Tibial nerve (tissue), 4 donors: Measurements from ENCODE around the gene LRBA. TPM values are rescaled to one million over a fixed set of nuclear protein-coding genes. Genes with fewer than 3 reads are reported as not detected.
"Not testable (repeated sequence)": the region's sequence is repeated elsewhere in the genome, so short reads cannot be mapped to it uniquely, and the experiment has no call there.

ENCODE experiments used
- DNase-seq, 2 donors: peaks; one replicate each; pipeline ENCODE4 v3.0.0-alpha.2; 2019; ENCODE audit warnings: low spot score in 2 of 2
- H3K27ac ChIP-seq, 4 donors: fragments of 200-600 bp; sonication (generic) in 3 of 4; one replicate each; pipeline ENCODE4 v1.5.1; 2017 to 2019; ENCODE audit warnings: mild to moderate bottlenecking in 1 of 4
- H3K27me3 ChIP-seq, 2 donors: fragments of 200-600 bp; sonication (generic) in 1 of 2; one replicate each; pipeline versions ENCODE4 v1.5.1 to v1.6.0; 2017 to 2019
- H3K36me3 ChIP-seq, 3 donors: fragments of 200-600 bp; sonication (generic); one replicate each; pipeline ENCODE4 v1.5.1; 2018 to 2019
- H3K4me1 ChIP-seq, 4 donors: fragments of 200-600 bp; sonication (generic) in 3 of 4; one replicate each; pipeline ENCODE4 v1.5.1; 2017 to 2019
- H3K4me3 ChIP-seq, 4 donors: fragments of 200-600 bp; sonication (generic) in 3 of 4; one replicate each; pipeline ENCODE4 v1.5.1; 2017 to 2019; ENCODE audit warnings: mild to moderate bottlenecking in 1 of 4, moderate library complexity in 1 of 4
- H3K9me3 ChIP-seq, 4 donors: fragments of 200-600 bp; sonication (generic) in 3 of 4; one replicate each; pipeline ENCODE4 v1.5.1; 2017 to 2019
- CTCF ChIP-seq, 5 experiments: fragments of 200-600 bp in 3 of 5; fragments of 450-650 bp in 2 of 5; sonication (generic) in 3 of 5; IDR thresholded peaks; one replicate each; pipeline ENCODE4 v1.5.1; 2016 to 2019; ENCODE audit warnings: antibody characterized with exemption in 5 of 5, mild to moderate bottlenecking in 3 of 5, moderate library complexity in 2 of 5
- EP300 ChIP-seq, 2 donors: sonication (generic); formaldehyde crosslinking; IDR thresholded peaks; one replicate each; pipeline ENCODE4 v1.6.1; 2017; ENCODE audit warnings: antibody characterized with exemption in 2 of 2, mild to moderate bottlenecking in 1 of 2
- POLR2A ChIP-seq, 2 donors: fragments of 450-650 bp; IDR thresholded peaks; one replicate each; pipeline ENCODE4 v1.6.1; 2017; ENCODE audit warnings: antibody characterized with exemption in 2 of 2, mild to moderate bottlenecking in 2 of 2, moderate library complexity in 2 of 2
- WGBS, 2 donors: methylation state at CpG; one replicate each; pipeline ENCODE4 v1.1.5; 2018; 5-methylcytosine and 5-hydroxymethylcytosine counted together
- total RNA-seq, 4 donors: library from RNA; depleted of rRNA; stranded (reverse); fragments of >200 nt; gene quantifications; one replicate each; pipeline ENCODE4 v1.1.0, GENCODE V29; 2016

The LRBA gene
- total RNA-seq, 4 donors from 2014 or later: 35.4 to 43.1 (median 38.0) TPM

- DNase-seq: no peak
- Histone ChIP-seq H3K9me3 (peaks cover 0 to 8% (median 0%) of the 10 kb centered on the region in 4 donors), H3K27ac (no peak overlapping the region), H3K4me1 (no peaks in the 10 kb centered on the region), H3K27me3 (no peaks in the 10 kb centered on the region), H3K36me3 (peaks cover 0 to 10% (median 0%) of the 10 kb centered on the region in 3 donors), H3K4me3 (no peak overlapping the region)
- WGBS, 2 donors: 97 to 98% methylated on average over 2 of the region's 2 CpGs
- TF ChIP-seq EP300 (IDR thresholded peaks at IDR 0.05) (no peak), CTCF (IDR thresholded peaks at IDR 0.05) (no peak), POLR2A (IDR thresholded peaks at IDR 0.05) (no peak)
Measured at GRCh38 chr4:150562250-150562649, 452.8 kb downstream of the LRBA start.

- WGBS, 2 donors: 94 to 96% methylated on average over 2 of the region's 2 CpGs
- Histone ChIP-seq H3K27me3 (no peaks in the 10 kb centered on the region), H3K27ac (no peak overlapping the region), H3K36me3 (peaks cover 0 to 10% (median 0%) of the 10 kb centered on the region in 3 donors), H3K4me3 (no peak overlapping the region), H3K4me1 (no peaks in the 10 kb centered on the region), H3K9me3 (peaks cover 0 to 8% (median 0%) of the 10 kb centered on the region in 4 donors)
- TF ChIP-seq EP300 (IDR thresholded peaks at IDR 0.05): no peak
- no peak for TF ChIP-seq CTCF (IDR thresholded peaks at IDR 0.05)
- no peak for TF ChIP-seq POLR2A (IDR thresholded peaks at IDR 0.05)
- DNase-seq: no peak
Measured at GRCh38 chr4:150561143-150561737, 453.8 kb downstream of the LRBA start.

- H3K4me1 ChIP-seq, H3K27ac ChIP-seq, H3K36me3 ChIP-seq, H3K9me3 ChIP-seq, DNase-seq, H3K27me3 ChIP-seq, H3K4me3 ChIP-seq: not testable (repeated sequence)
- 98 to 100% methylated on average over 3 of the region's 3 CpGs for whole genome bisulfite sequencing, 2 donors
Measured at GRCh38 chr4:150557811-150558210, 457.3 kb downstream of the LRBA start.

GRCh38 chr4:150547154-150547838, 467.8 kb downstream of the LRBA start:
- Histone ChIP-seq H3K4me3 (no peak overlapping the region), H3K4me1 (no peaks in the 10 kb centered on the region), H3K9me3 (no peaks in the 10 kb centered on the region), H3K36me3 (no peaks in the 10 kb centered on the region), H3K27me3 (no peaks in the 10 kb centered on the region), H3K27ac (no peak overlapping the region)
- TF ChIP-seq POLR2A (IDR thresholded peaks at IDR 0.05): no peak
- no peak for TF ChIP-seq CTCF (IDR thresholded peaks at IDR 0.05)
- TF ChIP-seq EP300 (IDR thresholded peaks at IDR 0.05): no peak
- no peak for DNase-seq
- WGBS, 2 donors: 74 to 89% methylated on average over 4 of the region's 4 CpGs

GRCh38 chr4:150546286-150546685, 468.8 kb downstream of the LRBA start:
- H3K4me3 ChIP-seq: no peak overlapping the region
- no peaks in the 10 kb centered on the region for H3K9me3 ChIP-seq
- DNase-seq: no peak
- WGBS, 2 donors: 92 to 96% methylated on average over 2 of the region's 2 CpGs
- H3K36me3 ChIP-seq: no peaks in the 10 kb centered on the region
- no peak overlapping the region for H3K27ac ChIP-seq
- H3K27me3 ChIP-seq: no peaks in the 10 kb centered on the region
- no peak for TF ChIP-seq CTCF (IDR thresholded peaks at IDR 0.05)
- TF ChIP-seq POLR2A (IDR thresholded peaks at IDR 0.05): no peak
- no peak for TF ChIP-seq EP300 (IDR thresholded peaks at IDR 0.05)
- no peaks in the 10 kb centered on the region for H3K4me1 ChIP-seq
